ENCODE measurements around the gene TSPY9.
"Not testable (repeated sequence)": the region's sequence is repeated elsewhere in the genome, so short reads cannot be mapped to it uniquely, and the experiment has no call there.

GRCh38 chrY:9466655-9467054, 20.4 kb upstream of the TSPY9 start, which contains the start of gene TSPY1:
- not testable (repeated sequence) for TF ChIP-seq ZNF766 (CRISPR knock-in tag; IDR thresholded peaks at IDR 0.05; ENCODE audit: borderline replicate concordance); CEBPB (IDR thresholded peaks at IDR 0.05; ENCODE audit: borderline replicate concordance, low read depth, low read length); ZNF777 (CRISPR knock-in tag; IDR thresholded peaks at IDR 0.05); KDM5A (IDR thresholded peaks at IDR 0.05; ENCODE audit: borderline replicate concordance, low read length)
